HG03575 (cell line): Measurements from ENCODE around the gene ELL2.

Experiments used
- ATAC-seq: cut with Tn5 transposase; IDR thresholded peaks from one replicate; pipeline ENCODE4 v1.9.1; 2021; ENCODE audit not compliant: unreplicated experiment, insufficient number of reproducible peaks, low FRiP score; ENCODE audit errors: extremely low read depth

ELL2 gene

DNA sequence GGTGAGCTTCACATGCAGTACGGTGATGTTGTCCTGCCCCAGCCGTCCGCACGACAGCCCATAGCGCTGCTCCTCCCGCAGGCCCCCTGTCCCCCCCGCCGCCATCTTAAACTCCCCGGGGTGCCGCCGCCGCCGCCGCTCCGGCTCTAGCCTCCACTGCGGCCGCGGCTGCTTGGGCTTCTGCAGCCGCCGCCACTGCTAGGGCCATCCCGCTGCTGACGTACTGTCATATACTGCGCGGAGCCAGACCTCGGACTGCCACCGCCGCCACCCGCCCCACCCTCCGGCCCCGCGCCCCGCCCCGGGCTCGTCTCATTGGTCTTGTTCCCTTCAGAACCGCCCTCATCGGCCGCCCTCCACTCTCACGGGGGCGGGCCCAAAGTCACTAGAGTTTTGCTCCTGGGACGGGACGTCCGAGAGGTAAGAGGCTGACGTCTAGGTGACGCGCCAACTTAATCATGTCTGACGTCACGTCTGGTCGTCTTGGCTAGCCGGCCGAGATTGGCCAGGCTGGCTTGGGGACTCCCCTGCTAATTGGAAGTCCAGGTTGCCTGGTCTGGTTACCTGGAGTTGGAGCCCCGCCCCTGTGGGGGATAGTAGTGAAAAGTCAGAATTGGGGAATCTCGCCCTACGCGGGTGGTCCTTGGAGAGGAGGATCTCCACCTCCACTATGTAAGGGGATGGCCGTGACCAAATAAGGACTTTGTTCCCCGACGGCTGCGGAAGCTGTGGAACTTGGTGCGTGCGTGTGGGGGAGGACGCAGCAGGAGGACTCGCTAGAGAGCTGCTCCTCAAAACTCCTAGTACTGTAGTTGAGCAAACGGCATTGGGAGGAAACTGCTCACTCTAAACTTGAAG lies at the start of gene ELL2:
Gene ELL2 (minus strand): TSS at position 235 of the 858 bp plus-strand sequence. CDS start 130 bp downstream, at position 105.
- ATAC-seq = peak; percentile 66

DNA sequence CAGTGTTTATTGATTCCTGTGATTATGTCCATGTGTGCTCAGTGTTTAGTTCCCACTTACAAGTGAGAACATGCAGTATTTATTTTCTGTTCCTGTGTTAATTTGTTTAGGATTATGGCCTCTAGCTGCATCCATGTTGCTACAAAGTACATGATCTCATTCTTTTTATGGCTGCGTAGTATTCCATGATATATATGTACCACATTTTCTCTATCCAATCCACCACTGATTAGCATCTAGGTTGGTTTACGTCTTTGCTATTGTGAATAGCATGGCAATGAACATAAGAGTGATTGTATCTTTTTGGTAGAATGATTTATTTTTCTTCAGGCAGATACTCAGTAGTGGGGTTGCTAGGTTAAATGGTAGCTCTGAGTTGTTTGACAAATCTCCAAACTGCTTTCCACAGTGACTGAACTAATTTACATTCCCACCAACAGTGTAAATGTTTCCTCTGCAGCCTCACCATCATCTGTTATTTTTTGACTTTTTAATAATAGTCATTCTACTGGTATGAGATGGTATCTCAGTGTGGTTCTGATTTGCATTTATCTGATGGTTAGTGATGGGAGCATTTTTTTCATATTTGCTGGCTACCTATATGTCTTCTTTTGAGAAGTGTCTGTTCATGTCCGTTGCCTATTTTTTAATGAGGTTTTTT lies 47.5 kb upstream of the ELL2 start:
- ATAC-seq = no peak

DNA sequence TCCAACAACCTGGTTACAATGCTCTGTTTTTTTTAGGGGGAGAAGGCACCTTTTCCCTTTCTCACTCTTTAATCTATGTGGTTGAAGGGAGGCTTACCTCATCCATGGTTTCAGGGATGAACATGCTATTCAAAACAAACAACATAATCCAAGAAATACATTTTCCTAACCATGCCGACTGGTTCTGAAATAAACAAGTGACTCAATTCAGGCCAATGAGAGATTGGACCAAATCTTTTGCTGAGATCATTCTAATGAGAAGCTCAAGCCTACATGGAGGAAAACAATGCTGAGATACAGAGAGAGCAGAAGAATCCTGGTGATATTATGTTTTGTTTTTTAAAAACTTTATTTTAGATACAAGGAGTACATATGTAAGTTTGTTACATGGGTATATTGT lies 46.8 kb upstream of the ELL2 start:
- ATAC-seq = no peak

DNA sequence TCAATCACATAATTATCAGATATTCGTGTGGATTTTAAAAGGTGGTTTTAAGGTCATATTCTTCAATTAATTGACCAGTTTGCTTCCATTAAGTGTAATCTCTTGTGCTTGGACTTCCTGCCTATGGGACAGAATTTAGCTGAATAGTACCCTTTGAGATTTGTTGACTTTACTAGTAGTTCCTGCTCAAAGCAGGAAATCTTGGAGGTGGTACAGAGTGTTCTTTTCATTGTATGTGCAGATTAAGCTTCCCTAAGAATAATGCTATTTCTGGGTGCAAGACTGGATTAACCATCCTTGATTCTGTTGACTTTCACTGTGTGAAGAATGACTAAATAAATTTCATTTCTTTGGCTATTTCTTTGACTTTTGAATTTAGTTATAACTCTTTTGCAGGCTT lies 45.4 kb upstream of the ELL2 start:
- no peak for ATAC-seq

DNA sequence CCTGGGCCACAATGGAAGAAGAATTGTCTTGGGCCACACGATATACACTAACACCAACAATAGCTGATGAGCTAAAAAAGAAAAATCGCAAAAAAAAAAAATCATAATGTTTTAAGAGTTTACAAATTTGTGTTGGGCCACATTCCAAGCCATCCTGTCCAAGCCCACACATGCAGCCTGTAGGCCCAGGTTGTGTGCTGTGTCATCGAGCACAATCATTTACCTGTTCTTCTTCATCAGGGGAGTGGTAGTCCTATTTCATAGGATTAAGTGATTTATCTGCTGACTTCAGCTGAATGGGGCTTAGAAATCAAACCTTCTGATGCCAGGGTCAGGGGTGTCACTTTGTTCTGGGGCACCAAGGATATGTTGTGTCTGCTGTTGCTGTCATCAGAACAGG lies 44.6 kb upstream of the ELL2 start:
- ATAC-seq = no peak

DNA sequence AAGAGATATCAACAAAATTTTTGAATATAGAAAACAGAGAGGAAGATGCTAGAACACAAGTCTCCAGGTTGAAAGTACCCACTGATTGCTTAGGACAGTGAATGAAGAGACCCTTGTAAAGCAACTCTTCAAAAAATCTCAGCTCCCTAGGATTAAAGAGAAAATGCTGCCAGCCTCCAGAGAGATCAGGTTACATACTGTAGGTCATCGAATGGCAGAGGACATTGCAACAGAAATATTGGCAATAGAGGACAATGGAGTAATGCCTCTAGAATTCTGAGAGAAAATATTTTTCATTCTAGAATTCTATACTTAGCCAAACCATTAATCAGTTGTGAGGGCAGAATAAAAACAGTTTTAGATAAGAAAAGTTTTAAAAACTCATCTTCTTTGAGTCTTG lies 43.1 kb upstream of the ELL2 start:
- ATAC-seq = no peak

DNA sequence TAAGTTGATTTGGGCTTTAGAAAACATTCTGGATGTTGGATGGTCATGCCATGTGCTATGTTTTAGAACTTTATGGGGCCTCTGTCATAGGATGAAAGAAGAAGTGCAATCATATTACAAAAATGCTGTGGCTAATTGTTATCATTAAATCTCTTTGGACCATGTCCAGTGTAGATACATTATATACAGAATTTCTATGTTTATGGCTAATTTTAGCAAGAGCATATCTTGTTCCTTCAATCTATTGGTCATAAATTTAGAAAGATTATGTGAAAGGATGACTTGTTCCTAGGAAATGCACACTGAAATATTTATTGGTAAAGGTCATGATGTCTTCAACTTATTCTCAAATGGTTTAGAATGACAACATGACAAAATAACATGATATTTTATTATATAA lies 42.4 kb upstream of the ELL2 start:
- ATAC-seq = no peak

DNA sequence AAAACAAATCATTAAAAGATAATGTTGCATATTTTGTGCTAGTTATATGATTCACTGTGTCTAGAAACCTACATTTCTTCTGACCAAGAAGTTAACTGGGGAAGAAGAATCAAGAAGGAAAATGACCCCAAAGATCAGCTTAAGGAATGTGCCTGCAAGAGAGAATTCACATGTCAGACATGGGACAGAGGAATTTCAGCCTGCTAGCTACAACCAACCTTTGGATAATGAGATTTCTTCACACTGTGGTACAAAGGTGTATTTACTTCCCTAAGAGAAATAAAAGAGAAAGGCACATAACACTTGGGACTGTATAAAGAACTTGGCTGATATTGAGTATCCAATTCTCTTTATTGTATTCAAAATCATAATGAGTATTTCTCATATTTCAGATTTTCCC lies 39.6 kb upstream of the ELL2 start:
- no peak for ATAC-seq

DNA sequence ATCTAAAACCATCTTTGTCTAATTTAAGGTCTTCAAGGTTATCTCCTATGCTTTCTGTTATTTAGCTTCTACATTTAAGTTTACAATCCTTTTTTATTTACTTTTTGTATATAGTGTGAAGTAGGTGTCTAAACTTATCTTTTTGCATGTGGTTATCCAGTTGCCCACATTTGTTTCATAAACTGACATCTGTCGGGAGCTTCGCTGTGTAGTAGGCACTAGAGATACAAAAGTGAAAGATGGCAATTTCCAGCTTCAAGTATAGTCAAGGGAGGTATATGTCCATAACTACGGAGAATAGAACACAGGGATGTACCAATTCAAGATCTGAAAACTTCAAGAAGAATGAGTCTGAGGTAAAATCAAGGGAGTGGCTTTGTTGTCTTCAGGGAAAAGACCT lies 38.7 kb upstream of the ELL2 start:
- ATAC-seq = no peak

DNA sequence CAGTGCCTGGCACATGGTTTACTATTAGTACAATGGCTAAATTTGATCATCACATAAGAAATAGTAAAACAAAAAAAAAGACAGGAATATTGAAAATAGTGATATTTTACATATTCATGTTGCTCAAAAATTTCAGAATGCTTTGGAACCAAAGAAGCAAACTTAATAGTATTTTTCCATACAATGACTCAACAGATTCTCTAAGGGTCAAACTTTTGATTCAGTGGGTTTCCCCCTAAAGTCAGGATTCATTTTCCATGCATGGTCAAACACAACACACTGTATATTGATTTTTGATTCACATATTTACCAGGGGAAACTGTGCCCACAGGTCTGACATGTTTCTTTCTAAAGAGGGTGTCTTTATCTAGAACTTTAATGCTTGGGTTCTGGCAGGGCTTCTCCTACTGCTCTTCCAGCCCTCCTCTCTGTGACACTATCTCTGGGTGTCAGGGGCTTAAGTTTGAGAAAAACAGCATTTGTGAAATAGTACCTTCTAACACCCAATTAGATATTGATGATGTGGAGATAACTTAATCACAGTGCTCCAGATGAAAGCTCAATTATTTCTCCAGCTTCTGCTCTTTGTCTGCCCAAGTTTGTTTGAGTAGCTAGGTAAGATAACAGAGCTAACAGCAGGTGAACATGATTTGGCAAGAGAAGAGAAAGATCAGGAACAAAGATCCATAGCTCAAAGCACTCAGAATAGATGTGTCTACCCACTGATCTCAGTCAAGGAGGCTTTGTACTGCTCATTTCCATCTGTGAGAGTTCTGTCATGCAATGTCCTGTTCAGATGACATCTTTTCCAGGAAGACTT lies 35.5 kb upstream of the ELL2 start:
- ATAC-seq = no peak

DNA sequence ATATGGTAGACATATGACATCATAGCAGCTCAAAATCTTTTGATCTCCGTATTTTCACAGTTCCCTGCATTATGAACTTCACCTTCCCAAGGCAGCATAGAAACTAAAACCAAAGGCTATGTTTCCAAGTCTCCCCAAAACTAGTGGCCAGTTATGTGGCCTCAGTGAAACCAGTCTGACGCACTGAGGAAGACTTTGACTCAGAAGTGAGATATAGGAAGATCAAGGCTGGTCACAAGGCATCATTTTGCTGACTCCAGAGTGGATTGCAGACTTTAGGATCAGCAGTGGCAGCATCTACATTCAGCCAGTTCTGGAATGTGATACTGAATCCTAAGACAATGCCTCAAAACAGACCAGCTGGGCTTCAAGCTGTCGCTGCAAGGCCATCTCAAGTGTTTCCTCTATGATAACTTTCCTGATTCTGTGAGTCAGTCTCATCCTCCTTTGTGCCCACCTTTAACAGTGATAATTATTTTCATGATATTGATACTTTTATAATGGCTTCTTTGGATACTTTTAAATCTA lies 34.4 kb upstream of the ELL2 start:
- ATAC-seq = no peak

DNA sequence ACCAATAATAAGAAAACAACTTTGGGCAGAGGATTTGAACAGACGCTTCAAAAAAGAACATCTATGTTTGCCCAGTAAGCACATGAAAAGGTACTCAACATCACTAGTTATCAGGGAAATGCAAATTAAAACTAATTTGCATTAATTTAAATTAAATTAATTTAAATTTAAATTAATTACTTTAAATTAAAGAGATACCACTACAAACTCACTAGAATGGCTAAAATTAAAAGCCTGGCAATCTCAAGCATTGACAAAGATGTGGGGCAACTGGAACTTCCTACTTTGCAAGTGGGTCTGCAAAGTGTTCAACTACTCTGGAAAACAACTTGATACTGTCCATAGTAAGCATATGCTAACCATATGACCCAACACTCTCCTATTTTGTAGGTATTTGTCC lies 32.1 kb upstream of the ELL2 start:
- ATAC-seq = no peak

DNA sequence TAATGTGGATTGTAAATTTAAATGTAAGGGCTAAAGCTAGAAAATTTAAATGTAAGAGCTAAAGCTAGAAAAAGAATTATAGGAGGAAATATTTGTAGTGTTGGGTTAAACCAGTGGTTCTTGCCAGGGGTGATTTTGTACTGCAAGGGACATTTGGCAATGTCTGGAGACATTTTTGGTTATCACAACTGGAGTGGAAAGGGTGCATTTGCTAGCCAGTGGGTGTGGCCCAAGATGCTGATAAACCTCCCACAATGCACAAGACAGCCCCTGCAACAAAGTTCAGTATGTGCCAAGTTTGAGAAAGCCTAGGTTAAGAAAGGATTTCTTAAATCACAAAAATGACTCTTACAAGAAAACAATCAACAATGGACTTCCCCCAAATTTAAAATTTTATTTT lies 31.6 kb upstream of the ELL2 start:
- ATAC-seq = no peak

DNA sequence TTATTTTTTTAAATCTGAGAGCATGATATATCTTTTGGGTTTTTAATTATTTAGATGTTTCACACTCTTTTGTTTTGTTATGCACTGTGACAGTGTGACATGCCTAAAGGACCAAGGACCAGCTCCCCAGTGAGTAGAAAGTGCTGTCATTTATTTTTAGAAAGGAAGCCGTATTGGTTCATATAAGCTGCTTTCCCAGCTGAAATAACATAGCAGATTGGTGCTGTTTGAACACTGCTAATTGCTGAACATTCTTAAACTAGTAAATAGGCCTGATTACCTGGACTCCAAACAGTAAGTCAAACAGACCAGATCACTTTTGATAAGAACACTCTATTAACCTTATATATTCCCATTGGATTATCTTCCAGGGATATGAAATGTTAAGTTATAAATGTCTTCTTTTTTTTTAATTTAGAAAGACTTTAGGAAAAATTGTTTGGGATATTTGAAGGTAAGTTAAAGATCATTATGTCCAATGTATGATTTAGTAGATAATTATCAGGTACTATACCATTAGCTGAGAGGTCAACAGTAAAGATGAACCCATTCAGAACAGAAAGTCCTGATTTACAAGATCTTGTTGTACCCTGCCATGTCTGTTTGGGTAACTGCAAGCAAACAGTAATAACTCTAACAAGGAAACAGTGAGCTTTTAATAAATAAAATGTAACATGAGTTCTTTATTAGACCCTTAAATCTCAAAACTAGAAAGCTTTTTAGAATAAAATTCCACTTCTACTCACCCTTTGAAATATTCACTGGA lies 27.8 kb upstream of the ELL2 start:
- ATAC-seq = no peak

DNA sequence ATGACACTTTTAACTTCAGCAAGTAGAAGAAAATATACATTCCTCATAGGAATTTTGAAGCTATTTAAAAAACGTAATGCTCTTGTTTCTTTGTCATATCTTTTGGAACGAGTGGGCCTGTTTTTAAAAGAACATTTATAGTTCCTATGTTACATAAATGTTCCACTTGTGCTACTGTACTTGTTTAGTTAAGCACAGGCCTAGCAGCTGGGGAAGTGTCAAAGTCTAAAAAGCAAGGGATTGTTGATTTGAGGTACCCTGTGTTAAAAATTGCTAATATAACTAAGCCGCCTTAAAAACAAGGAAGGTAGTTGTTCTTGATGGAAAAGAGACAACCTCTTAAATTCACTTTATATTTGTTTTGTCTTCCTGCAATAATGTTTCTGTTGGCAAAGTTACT lies 27.2 kb upstream of the ELL2 start:
- ATAC-seq = no peak

DNA sequence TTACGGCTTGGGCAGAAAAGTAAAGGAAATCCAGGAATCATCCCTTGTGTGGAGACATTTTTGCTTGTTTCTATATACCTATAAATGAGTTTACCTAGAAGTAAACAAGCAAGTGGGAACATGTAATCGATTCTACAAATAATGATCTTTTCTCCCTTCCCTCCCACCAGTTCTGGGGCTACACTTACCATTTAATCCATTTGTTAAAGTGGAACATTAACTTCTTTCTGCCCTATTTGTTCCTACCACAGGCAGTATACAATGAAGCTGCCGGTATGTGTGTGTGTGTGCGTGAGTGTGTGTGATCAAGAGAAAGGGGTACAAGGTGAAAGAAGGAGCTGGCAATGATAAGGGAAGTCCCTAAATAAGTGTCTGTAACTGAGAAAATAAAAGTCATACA lies 26.4 kb upstream of the ELL2 start:
- no peak for ATAC-seq

DNA sequence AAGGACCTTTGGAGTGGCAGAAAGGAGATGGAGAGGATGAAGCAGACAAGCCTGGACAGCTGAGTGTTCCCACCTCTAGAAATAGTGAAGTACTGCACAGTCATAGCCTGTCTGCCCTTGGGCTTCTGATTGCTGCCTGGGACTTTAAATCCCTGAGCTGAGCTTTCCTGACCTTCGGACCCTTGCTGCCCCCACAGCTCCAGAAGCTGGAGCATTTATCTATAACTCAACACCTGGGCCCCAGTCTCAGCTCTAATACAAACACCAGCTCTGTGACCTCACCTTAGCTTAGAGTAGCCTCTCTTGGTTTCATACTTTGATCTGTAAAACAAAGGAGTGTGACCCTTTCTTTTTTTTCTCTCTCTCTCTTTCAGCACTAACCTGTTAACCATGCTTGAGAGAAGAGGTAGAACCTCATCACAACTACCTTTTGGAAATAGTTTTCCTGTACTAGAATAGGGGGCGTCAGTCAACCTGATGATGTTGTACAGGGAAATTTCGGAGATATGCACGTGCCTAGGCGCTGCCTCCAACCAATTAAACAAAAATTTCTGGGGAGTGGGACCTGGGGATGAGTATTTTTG lies 25.4 kb upstream of the ELL2 start:
- no peak for ATAC-seq

DNA sequence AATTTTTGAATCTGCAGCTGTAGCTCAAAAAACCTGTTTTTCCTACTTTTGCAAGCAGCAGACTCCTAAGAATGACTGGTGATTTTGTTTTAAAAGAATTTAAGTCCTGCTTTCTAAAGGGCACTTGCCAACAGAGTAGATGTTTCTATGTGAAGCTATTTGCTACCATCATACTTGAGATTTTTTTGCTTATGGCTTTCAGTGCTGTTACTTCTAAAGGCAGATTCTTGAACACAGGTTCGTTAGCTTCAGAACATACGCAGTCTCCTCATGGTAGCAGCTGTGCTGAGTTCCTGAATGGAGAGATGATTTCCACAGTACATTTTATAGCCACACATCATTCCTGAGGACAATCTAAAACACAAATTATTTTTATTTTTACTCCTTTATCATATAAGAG lies 24.4 kb upstream of the ELL2 start:
- no peak for ATAC-seq

DNA sequence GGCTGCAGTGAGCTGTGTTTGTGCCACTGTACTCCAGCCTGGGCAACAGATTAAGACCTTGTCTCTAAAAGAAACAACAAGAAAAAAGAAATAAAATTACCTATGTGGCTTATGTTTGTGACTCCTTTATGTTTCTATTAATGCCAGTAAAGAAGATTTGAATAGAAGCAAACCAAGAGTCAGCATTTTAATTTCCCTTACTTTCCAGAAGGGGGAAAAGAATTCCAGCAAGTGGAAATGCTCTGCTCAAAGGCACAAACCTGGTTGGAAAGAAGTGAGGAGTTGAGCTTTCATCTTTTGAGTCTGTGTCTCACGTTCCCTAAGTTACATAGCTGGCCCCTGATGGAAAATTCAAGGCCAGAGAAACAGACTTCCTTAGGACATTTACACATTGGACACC lies 23.6 kb upstream of the ELL2 start:
- no peak for ATAC-seq
